A549 (cell line): ENCODE measurements around the gene THEM5. TPM values are rescaled to one million over a fixed set of nuclear protein-coding genes. Genes with fewer than 3 reads are reported as not detected.

ENCODE experiments used
- ATAC-seq, 2 experiments: fragments of 200-7000 bp in 1 of 2; fragments of >200 bp in 1 of 2; cut with Nextera tagmentation in 1 of 2; cut with Tn5 transposase in 1 of 2; 3 replicates each; pipeline versions ENCODE4 v1.8.0 to v1.9.1; 2018 to 2020; ENCODE audit warnings: mild to moderate bottlenecking in 1 of 2, moderate library complexity in 1 of 2
- CTCF ChIA-PET: fragments of 300-600 bp; sonication (Branson Sonifier 250); formaldehyde crosslinking; extraction: SDS; loops from one replicate; lab custom pipeline; 2021; ENCODE audit warnings: antibody characterized with exemption, inconsistent platforms; lab: Yijun Ruan, JAX
- POLR2A ChIA-PET: fragments of 350-600 bp; formaldehyde crosslinking; extraction: SDS; loops from one replicate; lab custom pipeline; 2021; ENCODE audit warnings: antibody characterized with exemption, inconsistent platforms; lab: Yijun Ruan, JAX
- DNase-seq, 2 experiments: peaks; one replicate each; pipeline versions ENCODE4 v3.0.0 to v3.0.0-alpha.2; 2011 to 2016; ENCODE audit warnings: low read depth in 1 of 2, low spot score in 1 of 2
- FAIRE-seq: peaks from 2 replicates; lab custom pipeline; 2011; peaks lifted over from hg19 to GRCh38; lab: Jason Lieb, UNC
- H3K27ac ChIP-seq, 2 experiments: fragments of >200 bp; sonication (Bioruptor Twin); formaldehyde crosslinking; 3 replicates each; pipeline ENCODE4 v1.5.1; 2016 to 2017
- H3K4me1 ChIP-seq: fragments of >200 bp; sonication (Bioruptor Twin); formaldehyde crosslinking; 3 replicates; pipeline ENCODE4 v1.6.1; 2016
- H3K4me2 ChIP-seq: fragments of >200 bp; sonication (Bioruptor Twin); formaldehyde crosslinking; 3 replicates; pipeline ENCODE4 v1.6.1; 2016
- H3K4me3 ChIP-seq: fragments of >200 bp; sonication (Bioruptor Twin); formaldehyde crosslinking; 3 replicates; pipeline ENCODE4 v1.5.1; 2016
- H3K9me3 ChIP-seq: fragments of >200 bp; sonication (Bioruptor Twin); formaldehyde crosslinking; 3 replicates; pipeline ENCODE4 v1.6.1; 2016
- CHD2 ChIP-seq: fragments of 150-350 bp; IDR thresholded peaks from 2 replicates; pipeline ENCODE4 v1.6.1; 2014; ENCODE audit warnings: low read length; ENCODE audit not compliant: partially characterized antibody
- EHF ChIP-seq: fragments of 250-450 bp; sonication (Bioruptor Pico); IDR thresholded peaks from 2 replicates; pipeline ENCODE4 v1.5.0; 2020; ENCODE audit warnings: mild to moderate bottlenecking
- EHMT2 ChIP-seq: fragments of 200-600 bp; sonication (generic); IDR thresholded peaks from 2 replicates; pipeline ENCODE4 v1.6.1; 2016; ENCODE audit warnings: antibody characterized with exemption, low read depth, mild to moderate bottlenecking, moderate library complexity
- FOSL2 ChIP-seq, 2 experiments: fragments of 450-650 bp in 1 of 2; fragments of >200 bp in 1 of 2; sonication (Bioruptor Twin) in 1 of 2; formaldehyde crosslinking; IDR thresholded peaks; 2 replicates each; pipeline versions ENCODE4 v1.5.0 to v1.6.1; 2016 to 2020; ENCODE audit warnings: mild to moderate bottlenecking in 1 of 2, moderate library complexity in 1 of 2
- GATA3 ChIP-seq: IDR thresholded peaks from 2 replicates; pipeline ENCODE4 v1.6.1; 2012; ENCODE audit warnings: borderline replicate concordance
- HDAC2 ChIP-seq: fragments of 200-600 bp; sonication (generic); IDR thresholded peaks from 2 replicates; pipeline ENCODE4 v1.6.1; 2016
- MAFK ChIP-seq: fragments of 450-650 bp; IDR thresholded peaks from 2 replicates; pipeline ENCODE4 v1.6.1; 2014; ENCODE audit not compliant: partially characterized antibody
- MAZ ChIP-seq: fragments of 150-350 bp; IDR thresholded peaks from 2 replicates; pipeline ENCODE4 v1.6.1; 2014; ENCODE audit warnings: antibody characterized with exemption, low read depth, low read length, borderline replicate concordance
- MYC ChIP-seq: IDR thresholded peaks from 2 replicates; pipeline ENCODE4 v1.6.1; 2012; ENCODE audit warnings: mild to moderate bottlenecking, inconsistent platforms, low read length, improper control_type of control experiment, borderline replicate concordance
- NPAS2 ChIP-seq: fragments of 250-450 bp; sonication (Bioruptor Pico); IDR thresholded peaks from 2 replicates; pipeline ENCODE4 v1.8.0; 2022; ENCODE audit warnings: mild to moderate bottlenecking, moderate library complexity, borderline replicate concordance
- NR3C1 ChIP-seq: fragments of >200 bp; sonication (Bioruptor Twin); formaldehyde crosslinking; IDR thresholded peaks from 3 replicates; pipeline ENCODE4 v1.6.1; 2017
- PBX3 ChIP-seq: IDR thresholded peaks from 2 replicates; pipeline ENCODE4 v1.6.1; 2012
- PHF8 ChIP-seq: fragments of 200-600 bp; sonication (generic); IDR thresholded peaks from 2 replicates; pipeline ENCODE4 v1.6.1; 2016; ENCODE audit warnings: low read depth, mild to moderate bottlenecking, antibody characterized with exemption, moderate library complexity, borderline replicate concordance
- POLR2A ChIP-seq: IDR thresholded peaks from 2 replicates; pipeline ENCODE4 v1.6.1; 2012; ENCODE audit warnings: mild to moderate bottlenecking, low read length
- RAD21 ChIP-seq, 2 experiments: fragments of >200 bp in 1 of 2; sonication (Bioruptor Twin) in 1 of 2; formaldehyde crosslinking in 1 of 2; IDR thresholded peaks in 1 of 2; conservative IDR thresholded peaks in 1 of 2; 2 replicates in 1 of 2; 3 replicates in 1 of 2; pipeline ENCODE4 v1.6.1; 2012 to 2018; ENCODE audit warnings: inconsistent platforms in 1 of 2
- RCOR1 ChIP-seq: fragments of 150-350 bp; IDR thresholded peaks from 2 replicates; pipeline ENCODE4 v1.6.1; 2014; ENCODE audit warnings: antibody characterized with exemption, low read length, low read depth
- SREBF2 ChIP-seq: fragments of 450-650 bp; IDR thresholded peaks from 2 replicates; pipeline ENCODE4 v1.6.1; 2014; ENCODE audit warnings: mild to moderate bottlenecking, moderate library complexity
- TFCP2L1 ChIP-seq: fragments of 250-450 bp; sonication (Bioruptor Pico); IDR thresholded peaks from 2 replicates; pipeline ENCODE4 v1.5.0; 2021; ENCODE audit warnings: mild to moderate bottlenecking
- TP53 ChIP-seq: fragments of 250-450 bp; sonication (Bioruptor Pico); IDR thresholded peaks from 2 replicates; pipeline ENCODE4 v1.5.0; 2021; ENCODE audit warnings: mild to moderate bottlenecking, moderate library complexity
- ZFP36 ChIP-seq: fragments of 450-650 bp; IDR thresholded peaks from 2 replicates; pipeline ENCODE4 v1.6.1; 2014; ENCODE audit warnings: borderline replicate concordance; ENCODE audit not compliant: partially characterized antibody
- ZNF302 ChIP-seq: fragments of 250-450 bp; sonication (Bioruptor Pico); IDR thresholded peaks from 2 replicates; pipeline ENCODE4 v1.9.0; 2021; ENCODE audit warnings: inconsistent platforms, mild to moderate bottlenecking, moderate library complexity
- WGBS: methylation state at CpG from one replicate; pipeline ENCODE4 v1.1.6; 2017; ENCODE audit errors: missing lambda C conversion rate; 5-methylcytosine and 5-hydroxymethylcytosine counted together
- polyA plus RNA-seq, 4 experiments: library from polyadenylated mRNA; depleted of rRNA in 3 of 4; stranded (reverse); fragments of >200 nt; fragmentation: RNase III in 1 of 4; extraction: RNeasy Plus Mini Kit Qiagen cat#74134 plus additional on column Dnase treatment in 1 of 4; gene quantifications; 2 replicates in 3 of 4; 3 replicates in 1 of 4; pipeline ENCODE4 v1.2.3, GENCODE V29; 2011 to 2017
- TF ChIP-seq, protein P1 (sequence below): IDR thresholded peaks from 2 replicates; pipeline ENCODE4 v1.6.1; 2012
- TF ChIP-seq, protein P2 (sequence below): fragments of >200 bp; sonication (Bioruptor Twin); formaldehyde crosslinking; IDR thresholded peaks from 2 replicates; pipeline ENCODE4 v1.6.1; 2016
- TF ChIP-seq, protein P3 (sequence below): fragments of 200-600 bp; sonication (generic); IDR thresholded peaks from 2 replicates; pipeline ENCODE4 v1.6.1; 2016; ENCODE audit warnings: antibody characterized with exemption, mild to moderate bottlenecking, moderate library complexity

The THEM5 gene
- polyA plus RNA-seq, 2 of the 4 experiments (the other 2 are of a cell fraction), result not detected

DNA sequence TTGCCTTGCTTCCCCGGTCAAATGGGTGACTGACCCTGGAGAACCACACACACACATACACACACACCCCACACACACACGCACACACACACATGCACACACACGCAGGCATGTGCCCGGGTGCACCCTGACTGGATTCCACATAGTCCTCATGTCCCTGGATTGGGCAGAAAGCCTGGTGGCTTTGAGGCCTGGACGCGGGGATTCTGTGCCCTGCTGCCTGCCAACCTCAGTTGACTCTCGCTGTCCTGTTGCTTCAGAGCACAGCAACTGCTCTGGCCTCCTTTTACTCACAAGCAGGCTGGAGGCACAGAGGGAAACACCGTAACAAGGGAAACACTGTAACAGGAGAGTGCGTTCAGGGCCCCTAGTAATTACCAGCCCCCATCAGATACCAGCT lies 28.3 kb downstream of the THEM5 start:
- 75% methylated on average over 9 of the region's 9 CpGs for WGBS
- POLR2A ChIA-PET, result no interaction called here
- ATAC-seq, result no peak
- no peak overlapping the region for H3K4me2 ChIP-seq
- DNase-seq, result no peak
- no peak overlapping the region for H3K4me3 ChIP-seq
- CTCF ChIA-PET, result interaction anchor here (1.1 to 8.7 kb wide), 4 partner anchors 8 to 90 kb away, joined by 3 to 77 read pairs (median 4); no protein-coding TSS in a partner anchor
- peaks cover 10% of the 10 kb centered on the region for H3K4me1 ChIP-seq
- TF ChIP-seq RCOR1 (no peak), NPAS2 (CRISPR knock-in tag) (no peak), PHF8 (no peak), PBX3 (no peak), MYC (no peak), TP53 (CRISPR knock-in tag) (no peak), TFCP2L1 (CRISPR knock-in tag) (no peak), RAD21 (conservative IDR thresholded peaks at IDR 0.05 in 1 of 2, IDR thresholded peaks at IDR 0.05 in 1 of 2) (no peak), GATA3 (no peak), EHMT2 (no peak)
- TF ChIP-seq, protein P1, sequence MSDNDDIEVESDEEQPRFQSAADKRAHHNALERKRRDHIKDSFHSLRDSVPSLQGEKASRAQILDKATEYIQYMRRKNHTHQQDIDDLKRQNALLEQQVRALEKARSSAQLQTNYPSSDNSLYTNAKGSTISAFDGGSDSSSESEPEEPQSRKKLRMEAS, result no peak
- no peaks in the 10 kb centered on the region for H3K9me3 ChIP-seq
- FAIRE-seq, result no peak
- H3K27ac ChIP-seq, result no peak overlapping the region

DNA sequence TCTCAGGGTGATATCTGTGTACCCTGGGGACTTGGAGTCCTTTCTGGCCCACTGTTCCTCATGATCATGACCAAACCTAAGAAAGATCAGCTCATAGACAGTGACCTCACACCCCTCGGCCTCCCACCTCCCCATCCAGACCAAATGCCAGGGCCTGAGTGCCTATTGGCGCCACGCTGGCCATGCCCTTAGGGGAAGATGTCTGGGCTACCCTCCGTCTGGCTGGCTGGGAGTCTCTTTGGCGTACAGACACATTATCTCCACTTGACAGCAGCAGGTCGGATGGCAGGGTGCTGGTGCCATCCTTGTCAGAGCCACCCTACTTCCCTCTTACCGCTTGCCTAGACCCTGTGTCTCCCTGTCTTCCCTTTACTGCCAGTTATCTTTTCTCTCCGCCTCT lies 30.3 kb downstream of the THEM5 start:
- FAIRE-seq (no peak), DNase-seq (no peak), ATAC-seq (no peak)
- H3K4me1 ChIP-seq, result peaks cover 16% of the 10 kb centered on the region
- no peak overlapping the region for H3K4me2 ChIP-seq
- H3K27ac ChIP-seq, result no peak overlapping the region
- ChIA-PET POLR2A (no interaction called here), CTCF (interaction anchor here (0.9 to 8.7 kb wide), 6 partner anchors 10 to 44 kb away, joined by 3 to 77 read pairs (median 4); no protein-coding TSS in a partner anchor)
- 62% methylated on average over 8 of the region's 8 CpGs for WGBS
- H3K4me3 ChIP-seq, result no peak overlapping the region
- TF ChIP-seq POLR2A (no peak), ZFP36 (no peak), SREBF2 (no peak), ZNF302 (CRISPR knock-in tag) (no peak), MAFK (no peak), CHD2 (no peak), NR3C1 (no peak), HDAC2 (no peak), EHMT2 (no peak)
- TF ChIP-seq, protein P2, sequence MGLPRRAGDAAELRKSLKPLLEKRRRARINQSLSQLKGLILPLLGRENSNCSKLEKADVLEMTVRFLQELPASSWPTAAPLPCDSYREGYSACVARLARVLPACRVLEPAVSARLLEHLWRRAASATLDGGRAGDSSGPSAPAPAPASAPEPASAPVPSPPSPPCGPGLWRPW, result no peak
- TF ChIP-seq, protein P3, sequence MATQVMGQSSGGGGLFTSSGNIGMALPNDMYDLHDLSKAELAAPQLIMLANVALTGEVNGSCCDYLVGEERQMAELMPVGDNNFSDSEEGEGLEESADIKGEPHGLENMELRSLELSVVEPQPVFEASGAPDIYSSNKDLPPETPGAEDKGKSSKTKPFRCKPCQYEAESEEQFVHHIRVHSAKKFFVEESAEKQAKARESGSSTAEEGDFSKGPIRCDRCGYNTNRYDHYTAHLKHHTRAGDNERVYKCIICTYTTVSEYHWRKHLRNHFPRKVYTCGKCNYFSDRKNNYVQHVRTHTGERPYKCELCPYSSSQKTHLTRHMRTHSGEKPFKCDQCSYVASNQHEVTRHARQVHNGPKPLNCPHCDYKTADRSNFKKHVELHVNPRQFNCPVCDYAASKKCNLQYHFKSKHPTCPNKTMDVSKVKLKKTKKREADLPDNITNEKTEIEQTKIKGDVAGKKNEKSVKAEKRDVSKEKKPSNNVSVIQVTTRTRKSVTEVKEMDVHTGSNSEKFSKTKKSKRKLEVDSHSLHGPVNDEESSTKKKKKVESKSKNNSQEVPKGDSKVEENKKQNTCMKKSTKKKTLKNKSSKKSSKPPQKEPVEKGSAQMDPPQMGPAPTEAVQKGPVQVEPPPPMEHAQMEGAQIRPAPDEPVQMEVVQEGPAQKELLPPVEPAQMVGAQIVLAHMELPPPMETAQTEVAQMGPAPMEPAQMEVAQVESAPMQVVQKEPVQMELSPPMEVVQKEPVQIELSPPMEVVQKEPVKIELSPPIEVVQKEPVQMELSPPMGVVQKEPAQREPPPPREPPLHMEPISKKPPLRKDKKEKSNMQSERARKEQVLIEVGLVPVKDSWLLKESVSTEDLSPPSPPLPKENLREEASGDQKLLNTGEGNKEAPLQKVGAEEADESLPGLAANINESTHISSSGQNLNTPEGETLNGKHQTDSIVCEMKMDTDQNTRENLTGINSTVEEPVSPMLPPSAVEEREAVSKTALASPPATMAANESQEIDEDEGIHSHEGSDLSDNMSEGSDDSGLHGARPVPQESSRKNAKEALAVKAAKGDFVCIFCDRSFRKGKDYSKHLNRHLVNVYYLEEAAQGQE, result no peak
- H3K9me3 ChIP-seq, result no peaks in the 10 kb centered on the region

DNA sequence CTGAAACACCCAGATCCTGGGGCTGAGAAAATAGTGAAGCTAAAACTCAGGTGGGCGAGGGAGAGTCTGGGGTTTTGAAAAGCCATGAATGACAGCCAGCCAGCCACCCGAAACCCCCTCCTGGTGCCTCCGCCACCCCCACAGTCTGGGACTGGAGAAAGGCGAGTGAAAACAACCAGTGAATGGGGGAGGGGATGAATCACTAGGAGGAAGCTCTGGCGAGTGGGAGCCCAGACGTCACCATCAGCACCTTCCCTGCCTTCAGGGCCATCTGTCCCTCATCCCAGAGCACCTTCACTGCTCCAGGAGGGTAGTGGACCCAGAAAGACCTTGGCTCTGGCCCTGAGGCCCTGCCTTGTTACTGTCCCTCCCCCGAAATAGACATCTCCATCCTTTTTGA lies 31.1 kb downstream of the THEM5 start:
- 76% methylated on average over 7 of the region's 7 CpGs for WGBS
- H3K9me3 ChIP-seq, result no peaks in the 10 kb centered on the region
- POLR2A ChIA-PET, result no interaction called here
- CTCF ChIA-PET, result interaction anchor here (0.6 to 8.7 kb wide), 5 partner anchors 14 to 285 kb away, joined by 3 to 77 read pairs (median 3); no protein-coding TSS in a partner anchor
- FAIRE-seq (no peak), DNase-seq (no peak), ATAC-seq (no peak)
- peak overlapping the region in 1 of 2 experiments; percentile 8; a peak in 1 of 6 replicates for H3K27ac ChIP-seq
- peaks cover 16% of the 10 kb centered on the region for H3K4me1 ChIP-seq
- no peak overlapping the region for H3K4me3 ChIP-seq
- no peak overlapping the region for H3K4me2 ChIP-seq
- no peak for TF ChIP-seq MAZ
- TF ChIP-seq EHF, result no peak
- no peak for TF ChIP-seq FOSL2 (IDR thresholded peaks at IDR 0.05)
- TF ChIP-seq FOSL2 (CRISPR knock-in tag; IDR thresholded peaks at IDR 0.05), result no peak
- TF ChIP-seq GATA3, result no peak
